ENCODE data around the gene ITGAD.

ITGAD gene

GRCh38 chr16:31361201-31362110 is 31.7 kb upstream of the ITGAD start:
- TF ChIP-seq, protein P1, sequence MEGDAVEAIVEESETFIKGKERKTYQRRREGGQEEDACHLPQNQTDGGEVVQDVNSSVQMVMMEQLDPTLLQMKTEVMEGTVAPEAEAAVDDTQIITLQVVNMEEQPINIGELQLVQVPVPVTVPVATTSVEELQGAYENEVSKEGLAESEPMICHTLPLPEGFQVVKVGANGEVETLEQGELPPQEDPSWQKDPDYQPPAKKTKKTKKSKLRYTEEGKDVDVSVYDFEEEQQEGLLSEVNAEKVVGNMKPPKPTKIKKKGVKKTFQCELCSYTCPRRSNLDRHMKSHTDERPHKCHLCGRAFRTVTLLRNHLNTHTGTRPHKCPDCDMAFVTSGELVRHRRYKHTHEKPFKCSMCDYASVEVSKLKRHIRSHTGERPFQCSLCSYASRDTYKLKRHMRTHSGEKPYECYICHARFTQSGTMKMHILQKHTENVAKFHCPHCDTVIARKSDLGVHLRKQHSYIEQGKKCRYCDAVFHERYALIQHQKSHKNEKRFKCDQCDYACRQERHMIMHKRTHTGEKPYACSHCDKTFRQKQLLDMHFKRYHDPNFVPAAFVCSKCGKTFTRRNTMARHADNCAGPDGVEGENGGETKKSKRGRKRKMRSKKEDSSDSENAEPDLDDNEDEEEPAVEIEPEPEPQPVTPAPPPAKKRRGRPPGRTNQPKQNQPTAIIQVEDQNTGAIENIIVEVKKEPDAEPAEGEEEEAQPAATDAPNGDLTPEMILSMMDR (IDR thresholded peaks at IDR 0.05) = no peak

DNA sequence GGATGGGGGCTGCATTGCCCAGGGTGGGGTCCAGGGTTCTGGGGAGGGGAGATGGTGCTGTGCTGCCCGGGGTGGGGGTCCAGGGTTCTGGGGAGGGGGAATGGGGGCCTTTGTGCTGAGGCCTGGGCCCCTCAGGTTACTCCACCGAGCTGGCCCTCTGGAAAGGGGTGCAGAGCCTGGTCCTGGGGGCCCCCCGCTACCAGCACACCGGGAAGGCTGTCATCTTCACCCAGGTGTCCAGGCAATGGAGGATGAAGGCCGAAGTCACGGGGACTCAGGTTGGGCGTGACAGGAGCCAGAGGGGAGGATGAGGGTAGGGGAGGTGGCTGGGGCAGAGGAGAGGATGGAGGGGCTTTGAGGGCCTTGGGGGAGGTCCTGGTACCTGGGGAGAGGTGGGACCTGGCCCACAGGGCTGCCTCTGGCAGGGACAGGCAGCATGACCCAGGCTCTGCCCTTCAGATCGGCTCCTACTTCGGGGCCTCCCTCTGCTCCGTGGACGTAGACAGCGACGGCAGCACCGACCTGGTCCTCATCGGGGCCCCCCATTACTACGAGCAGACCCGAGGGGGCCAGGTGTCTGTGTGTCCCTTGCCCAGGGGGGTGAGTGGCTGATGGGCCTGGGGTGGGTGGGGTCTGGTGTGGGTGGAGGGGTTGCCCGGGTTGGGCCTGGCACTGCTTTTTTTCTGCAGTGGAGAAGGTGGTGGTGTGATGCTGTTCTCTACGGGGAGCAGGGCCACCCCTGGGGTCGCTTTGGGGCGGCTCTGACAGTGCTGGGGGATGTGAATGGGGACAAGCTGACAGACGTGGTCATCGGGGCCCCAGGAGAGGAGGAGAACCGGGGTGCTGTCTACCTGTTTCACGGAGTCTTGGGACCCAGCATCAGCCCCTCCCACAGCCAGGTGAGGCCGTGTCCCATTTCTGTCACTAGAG is 30.4 kb upstream of the ITGAD start:
- TF ChIP-seq, protein P1 (IDR thresholded peaks at IDR 0.05) = no peak

DNA sequence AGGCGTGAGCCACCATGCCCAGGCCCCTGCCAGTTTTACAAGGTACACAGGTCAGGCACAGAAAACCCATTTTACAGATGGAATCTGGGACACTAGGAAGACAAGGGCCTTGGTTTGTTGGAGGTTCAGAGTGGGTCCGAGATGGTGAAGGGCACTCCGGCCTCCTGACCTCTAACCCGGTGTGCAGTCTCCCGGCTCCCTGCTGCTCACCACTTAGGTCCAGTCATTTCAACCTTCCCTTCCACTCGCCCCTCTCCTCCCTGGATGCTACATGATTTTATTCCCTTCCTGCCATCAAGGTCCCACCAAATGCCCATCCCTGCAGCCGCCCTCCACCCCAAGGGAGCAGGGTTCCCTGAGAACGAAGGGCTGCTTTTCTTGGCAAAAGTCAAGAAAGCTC is 29.4 kb upstream of the ITGAD start:
- TF ChIP-seq, protein P1 (IDR thresholded peaks at IDR 0.05) = no peak

DNA sequence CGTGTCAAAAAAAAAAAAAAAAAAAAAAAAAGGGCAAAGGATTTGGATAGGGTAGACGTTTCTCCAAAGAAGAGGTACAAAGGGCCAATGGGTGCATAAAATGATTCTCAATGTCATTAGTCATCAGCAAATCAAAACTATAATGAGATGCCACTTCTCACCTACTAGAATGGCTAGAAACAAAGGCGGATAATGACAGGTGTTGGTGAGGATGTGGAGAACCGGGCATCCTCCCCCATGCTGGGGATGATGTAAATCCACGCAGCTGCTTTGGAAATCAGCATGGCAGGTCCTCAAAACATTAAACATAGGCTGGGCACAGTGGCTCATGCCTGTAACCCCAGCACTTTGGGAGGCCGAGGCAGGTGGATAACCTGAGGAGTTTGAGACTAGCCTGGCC is 28.7 kb upstream of the ITGAD start:
- TF ChIP-seq, protein P1 (IDR thresholded peaks at IDR 0.05) = no peak

- TF ChIP-seq, protein P1 (IDR thresholded peaks at IDR 0.05) = no peak
Observed at GRCh38 chr16:31365131-31365865, 27.8 kb upstream of the ITGAD start.

- TF ChIP-seq, protein P1 (IDR thresholded peaks at IDR 0.05) = no peak
Observed at GRCh38 chr16:31367853-31368252, 25.3 kb upstream of the ITGAD start.

GRCh38 chr16:31371008-31371407 is 22.1 kb upstream of the ITGAD start:
- TF ChIP-seq, protein P1 (IDR thresholded peaks at IDR 0.05) = no peak
